HepG2 (cell line): ENCODE results near the gene IQSEC1. TPM values are rescaled to one million over a fixed set of nuclear protein-coding genes. Genes with fewer than 3 reads are reported as not detected.

Experiments
- FOXK1 ChIP-seq: sonication (generic); formaldehyde crosslinking; IDR thresholded peaks from 2 replicates; pipeline ENCODE4 v1.4.0; 2020; ENCODE audit warnings: low read depth, missing genetic modification reagents, borderline replicate concordance
- MTERF4 ChIP-seq: sonication (generic); formaldehyde crosslinking; IDR thresholded peaks from 2 replicates; pipeline ENCODE4 v1.8.0; 2023; ENCODE audit warnings: mild to moderate bottlenecking, missing genetic modification reagents
- PHF8 ChIP-seq: sonication (generic); formaldehyde crosslinking; IDR thresholded peaks from 2 replicates; pipeline ENCODE4 v1.5.0; 2020; ENCODE audit warnings: missing genetic modification reagents
- ZNF407 ChIP-seq: sonication (generic); formaldehyde crosslinking; IDR thresholded peaks from one replicate; pipeline ENCODE4 v1.5.1; 2020; ENCODE audit warnings: mild to moderate bottlenecking, missing genetic modification reagents; ENCODE audit errors: not compliant biosample characterization
- ZNF784 ChIP-seq: sonication (generic); formaldehyde crosslinking; IDR thresholded peaks from 2 replicates; pipeline ENCODE4 v1.5.1; 2020; ENCODE audit warnings: missing genetic modification reagents, mild to moderate bottlenecking, borderline replicate concordance
- polyA plus RNA-seq, 8 experiments: library from polyadenylated mRNA; depleted of rRNA in 3 of 8; stranded (reverse) in 7 of 8; unstranded in 1 of 8; fragments of >200 nt; fragmentation: Illumina TruSeq in 4 of 8; extraction: Trizol in 4 of 8; gene quantifications; 2 replicates each; pipeline versions ENCODE4 v1.2.1 to v1.2.3, GENCODE V29; 2011 to 2016; ENCODE audit warnings: low read depth in 4 of 8, missing spikeins in 1 of 8, mixed read lengths in 1 of 8; ENCODE audit not compliant: insufficient read depth in 1 of 8
- total RNA-seq, 5 experiments: library from RNA; depleted of rRNA; stranded (reverse); fragments of >200 nt; fragmentation: Illumina TruSeq; extraction: Trizol; gene quantifications; 2 replicates each; pipeline ENCODE4 v1.2.3, GENCODE V29; 2016; ENCODE audit warnings: low read depth in 1 of 5

IQSEC1 gene
- total and polyA plus RNA-seq, 2 of the 13 experiments (the other 11 are each of a cell fraction or from before 2014, with no cell fraction given) = 17.4 to 20.2 TPM

GRCh38 chr3:13017361-13018042, 55.7 kb downstream of the IQSEC1 start (continued):
- no peak for TF ChIP-seq FOXK1
- TF ChIP-seq ZNF784 (CRISPR knock-in tag) = no peak
- no peak for TF ChIP-seq PHF8 (CRISPR knock-in tag)
- no peak for TF ChIP-seq MTERF4
- no peak for TF ChIP-seq ZNF407 (CRISPR knock-in tag)
- TF ChIP-seq, all 625 proteins: peak for 0
